NT2/D1 (cell line): ENCODE measurements around the gene LPIN1.
"Not testable (repeated sequence)": the region's sequence is repeated elsewhere in the genome, so short reads cannot be mapped to it uniquely, and the experiment has no call there.

Experiments used
- DNase-seq: peaks from one replicate; pipeline ENCODE4 v3.0.0-alpha.2; 2011; ENCODE audit warnings: low read depth, low spot score
- H3K27me3 ChIP-seq: 2 replicates; pipeline ENCODE4 v1.6.0; 2011; ENCODE audit warnings: mild to moderate bottlenecking; ENCODE audit not compliant: insufficient read length, insufficient read depth
- H3K36me3 ChIP-seq: 2 replicates; pipeline ENCODE4 v1.6.1; 2011; ENCODE audit warnings: mild to moderate bottlenecking, low read length, mixed read lengths; ENCODE audit not compliant: insufficient read depth, insufficient read length
- H3K4me1 ChIP-seq: 2 replicates; pipeline ENCODE4 v1.5.1; 2011; ENCODE audit not compliant: insufficient read depth, insufficient read length
- H3K4me3 ChIP-seq: 2 replicates; pipeline ENCODE4 v1.5.1; 2011; ENCODE audit warnings: low read depth; ENCODE audit not compliant: insufficient read length
- H3K9ac ChIP-seq: 2 replicates; pipeline ENCODE4 v1.6.0; 2011; ENCODE audit warnings: low read depth; ENCODE audit not compliant: insufficient read length
- H3K9me3 ChIP-seq: 2 replicates; pipeline ENCODE4 v1.5.1; 2011; ENCODE audit warnings: mild to moderate bottlenecking, low read length; ENCODE audit not compliant: insufficient read depth
- SUZ12 ChIP-seq: IDR thresholded peaks from 2 replicates; pipeline ENCODE4 v1.6.1; 2011; ENCODE audit not compliant: insufficient read length, insufficient read depth; ENCODE audit errors: extremely low read depth
- YY1 ChIP-seq: IDR thresholded peaks from 2 replicates; pipeline ENCODE4 v1.6.1; 2011; ENCODE audit not compliant: insufficient read length, insufficient read depth
- ZNF274 ChIP-seq: IDR thresholded peaks from 2 replicates; pipeline ENCODE4 v1.6.1; 2011; ENCODE audit warnings: mild to moderate bottlenecking, low read depth, low read length

Gene LPIN1

DNA sequence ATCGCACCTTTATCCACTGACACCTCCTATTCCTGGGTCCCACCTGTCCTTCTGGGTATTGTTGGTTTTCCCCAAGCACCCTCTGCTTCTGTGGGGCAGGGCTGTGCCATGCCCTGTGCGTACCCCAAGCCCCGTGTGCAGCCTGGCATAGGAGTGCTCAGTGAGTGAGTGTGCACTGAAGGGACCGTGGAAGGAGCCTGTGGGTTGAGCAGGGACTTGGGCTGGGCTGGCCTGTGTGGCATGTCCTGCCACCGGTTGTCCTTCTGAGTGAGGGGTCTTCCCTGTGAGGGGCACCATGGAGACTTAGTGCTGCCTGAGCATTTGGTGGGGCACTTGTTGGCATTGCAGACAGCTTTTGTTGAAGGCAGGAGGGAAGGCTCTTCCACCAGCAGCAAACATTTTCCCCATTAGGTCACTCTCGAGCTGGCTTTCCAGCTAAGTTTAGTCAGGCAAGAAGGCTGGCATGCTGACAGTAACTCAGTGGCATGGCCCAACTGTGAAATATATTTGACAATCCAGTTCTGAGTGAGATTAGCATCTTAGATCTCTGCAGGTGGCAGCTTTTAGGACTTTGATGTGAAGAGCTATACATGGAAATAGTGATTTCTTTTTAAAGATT, 64.7 kb downstream of the LPIN1 start:
- Histone ChIP-seq H3K9me3 (no peaks in the 10 kb centered on the region), H3K27me3 (no peaks in the 10 kb centered on the region), H3K4me3 (no peak overlapping the region), H3K9ac (no peak overlapping the region), H3K4me1 (no peaks in the 10 kb centered on the region), H3K36me3 (peaks cover 21% of the 10 kb centered on the region)
- TF ChIP-seq ZNF274 (no peak), SUZ12 (no peak), YY1 (no peak)
- no peak for DNase-seq

DNA sequence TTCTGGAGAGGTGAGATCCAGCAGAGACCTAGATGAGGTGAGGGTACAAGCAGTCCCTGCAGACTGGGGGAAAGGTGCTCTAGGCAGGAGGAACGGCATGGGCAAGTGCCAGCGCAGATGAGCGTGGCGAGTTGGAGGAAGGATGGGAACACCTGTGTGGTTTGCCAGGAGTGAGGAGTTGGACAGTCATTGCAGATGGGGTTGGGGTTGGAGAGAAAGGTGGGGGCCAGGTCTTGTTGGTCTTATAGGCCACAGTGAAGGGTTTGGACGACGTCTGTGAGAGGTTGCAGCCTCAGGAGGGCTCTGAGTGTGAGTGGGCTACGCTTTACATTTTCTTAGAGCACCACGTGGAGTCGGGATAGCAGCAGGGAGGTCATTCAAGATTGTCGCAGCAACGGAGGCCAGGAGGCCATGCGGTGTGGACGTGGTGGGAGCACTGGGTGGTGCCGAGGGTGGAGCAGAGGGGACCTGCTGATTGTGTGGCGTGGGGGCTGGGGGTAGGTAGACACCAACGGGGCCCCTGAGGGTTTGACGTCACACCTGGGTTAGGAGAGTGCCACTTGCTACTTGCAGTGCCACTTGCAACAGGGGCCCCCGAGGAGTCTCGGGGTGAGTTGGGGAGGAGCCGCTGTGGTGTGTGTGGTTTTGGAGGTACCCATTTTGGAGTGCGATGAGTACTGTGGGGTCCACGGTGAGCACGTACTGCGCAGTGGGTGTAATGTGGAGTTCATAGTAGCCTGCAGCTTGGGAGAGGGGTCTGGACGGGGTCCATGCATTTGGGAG, 66.2 kb downstream of the LPIN1 start:
- Histone ChIP-seq H3K9ac (no peak overlapping the region), H3K27me3 (no peaks in the 10 kb centered on the region), H3K9me3 (no peaks in the 10 kb centered on the region), H3K4me3 (no peak overlapping the region), H3K36me3 (peaks cover 14% of the 10 kb centered on the region), H3K4me1 (no peaks in the 10 kb centered on the region)
- no peak for TF ChIP-seq SUZ12
- no peak for TF ChIP-seq YY1
- TF ChIP-seq ZNF274: no peak
- no peak for DNase-seq

DNA sequence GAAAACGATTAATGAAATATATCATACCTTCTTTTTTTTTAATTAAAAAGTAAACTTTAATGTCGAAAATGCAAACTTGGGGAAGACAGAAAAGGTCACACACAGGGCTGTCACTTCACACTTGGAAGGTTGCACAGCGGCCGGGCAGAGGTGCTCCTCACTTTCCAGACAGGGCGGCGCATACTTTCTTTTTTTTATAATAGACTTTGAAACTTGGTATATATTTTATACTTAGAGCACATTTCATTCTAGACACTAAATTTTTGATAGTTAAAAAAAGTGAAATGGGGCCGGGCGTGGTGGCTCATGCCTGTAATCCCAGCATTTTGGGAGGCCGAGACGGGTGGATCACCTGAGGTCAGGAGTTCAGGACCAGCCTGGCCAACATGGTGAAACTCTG, 66.9 kb downstream of the LPIN1 start:
- DNase-seq, H3K36me3 ChIP-seq, H3K9me3 ChIP-seq, H3K4me1 ChIP-seq, H3K4me3 ChIP-seq, H3K27me3 ChIP-seq, H3K9ac ChIP-seq: not testable (repeated sequence)

- Histone ChIP-seq H3K4me1 (no peaks in the 10 kb centered on the region), H3K4me3 (no peak overlapping the region), H3K36me3 (peaks cover 9% of the 10 kb centered on the region), H3K9ac (no peak overlapping the region), H3K27me3 (no peaks in the 10 kb centered on the region), H3K9me3 (no peaks in the 10 kb centered on the region)
- DNase-seq: no peak
- TF ChIP-seq SUZ12: no peak
- no peak for TF ChIP-seq ZNF274
These were observed 67.5 kb downstream of the LPIN1 start for GRCh38 chr2:11813951-11814350.

DNA sequence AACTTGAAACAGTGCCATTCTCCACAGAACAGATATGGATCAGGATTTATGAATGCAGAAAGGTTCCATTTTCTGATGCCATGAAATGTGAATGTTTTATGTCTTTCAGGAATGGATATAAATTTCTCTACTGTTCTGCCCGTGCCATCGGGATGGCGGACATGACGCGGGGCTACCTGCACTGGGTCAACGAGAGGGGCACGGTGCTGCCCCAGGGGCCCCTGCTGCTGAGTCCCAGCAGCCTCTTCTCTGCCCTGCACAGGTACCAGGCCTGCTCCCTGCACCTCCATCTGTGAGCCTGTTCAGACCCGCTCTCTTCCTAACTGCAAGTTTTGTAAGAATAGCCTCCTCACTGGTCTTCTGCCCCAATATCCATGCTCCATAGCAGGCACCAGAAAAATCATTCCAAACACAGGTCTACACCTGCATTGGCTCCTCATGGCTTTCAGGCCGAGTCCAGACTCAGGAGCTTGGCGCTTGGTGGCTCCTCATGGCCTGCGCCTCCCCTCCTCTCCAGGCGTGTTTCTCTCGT, 68.6 kb downstream of the LPIN1 start:
- no peaks in the 10 kb centered on the region for H3K27me3 ChIP-seq
- H3K4me1 ChIP-seq: no peaks in the 10 kb centered on the region
- peaks cover 13% of the 10 kb centered on the region for H3K36me3 ChIP-seq
- no peak overlapping the region for H3K9ac ChIP-seq
- H3K9me3 ChIP-seq: no peaks in the 10 kb centered on the region
- TF ChIP-seq ZNF274 (no peak), YY1 (no peak), SUZ12 (no peak)
- no peak for DNase-seq
- no peak overlapping the region for H3K4me3 ChIP-seq

DNA sequence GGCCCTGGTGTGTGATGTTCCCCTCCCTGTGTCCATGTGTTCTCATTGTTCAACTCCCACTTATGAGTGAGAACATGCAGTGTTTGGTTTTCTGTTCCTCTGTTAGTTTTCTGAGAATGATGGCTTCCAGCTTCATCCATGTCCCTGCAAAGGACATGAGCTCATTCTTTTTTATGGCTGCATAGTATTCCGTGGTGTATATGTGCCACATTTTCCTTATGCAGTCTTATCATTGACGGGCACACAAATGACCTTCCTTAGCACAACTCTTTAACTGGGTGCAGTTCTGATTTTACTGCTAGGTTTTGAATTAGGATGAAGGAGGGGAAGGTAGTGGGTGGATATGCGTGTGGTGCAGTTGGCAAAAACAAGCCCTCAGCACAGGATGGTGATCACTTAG, 70.5 kb downstream of the LPIN1 start:
- not testable (repeated sequence) for H3K9me3 ChIP-seq, H3K4me1 ChIP-seq, DNase-seq, H3K4me3 ChIP-seq, H3K9ac ChIP-seq, H3K27me3 ChIP-seq
- H3K36me3 ChIP-seq: peaks cover 13% of the 10 kb centered on the region

GRCh38 chr2:11819235-11819729, 72.8 kb downstream of the LPIN1 start:
- peaks cover 13% of the 10 kb centered on the region for H3K36me3 ChIP-seq
- no peaks in the 10 kb centered on the region for H3K9me3 ChIP-seq
- no peak for TF ChIP-seq SUZ12
- no peak for TF ChIP-seq YY1
- TF ChIP-seq ZNF274: no peak
- no peaks in the 10 kb centered on the region for H3K27me3 ChIP-seq
- DNase-seq: no peak
- H3K4me3 ChIP-seq: no peak overlapping the region
- H3K4me1 ChIP-seq: no peaks in the 10 kb centered on the region
- H3K9ac ChIP-seq: no peak overlapping the region

GRCh38 chr2:11820650-11821049, 74.2 kb downstream of the LPIN1 start:
- Histone ChIP-seq H3K9me3 (no peaks in the 10 kb centered on the region), H3K4me1 (no peaks in the 10 kb centered on the region), H3K4me3 (no peak overlapping the region), H3K36me3 (peaks cover 11% of the 10 kb centered on the region), H3K9ac (no peak overlapping the region), H3K27me3 (no peaks in the 10 kb centered on the region)
- no peak for DNase-seq
- no peak for TF ChIP-seq SUZ12
- TF ChIP-seq YY1: no peak
- no peak for TF ChIP-seq ZNF274
